K562 (cell line): Measurements from ENCODE around the gene TRIM38. TPM values are rescaled to one million over a fixed set of nuclear protein-coding genes. Genes with fewer than 3 reads are reported as not detected.

Source experiments
- ARID1B ChIP-seq: fragments of 450-650 bp; IDR thresholded peaks from 2 replicates; pipeline ENCODE4 v1.6.1; 2016; ENCODE audit warnings: antibody characterized with exemption, mild to moderate bottlenecking, inconsistent platforms
- ARNT ChIP-seq, 2 experiments: fragments of 450-650 bp; IDR thresholded peaks; 2 replicates each; pipeline ENCODE4 v1.6.1; 2016; ENCODE audit warnings: mild to moderate bottlenecking in 1 of 2
- CHD4 ChIP-seq: fragments of 200-600 bp; sonication (generic); IDR thresholded peaks from 3 replicates; pipeline ENCODE4 v1.6.1; 2012; ENCODE audit warnings: low read depth, mild to moderate bottlenecking, mixed read lengths, low read length, inconsistent platforms; ENCODE audit not compliant: insufficient read depth, insufficient replicate concordance, poor library complexity, severe bottlenecking
- GABPB1 ChIP-seq: sonication (generic); formaldehyde crosslinking; IDR thresholded peaks from 2 replicates; pipeline ENCODE4 v1.8.0; 2022; ENCODE audit warnings: mild to moderate bottlenecking, missing genetic modification reagents
- GATA2 ChIP-seq: sonication (generic); formaldehyde crosslinking; IDR thresholded peaks from 2 replicates; pipeline ENCODE4 v1.4.0; 2020; ENCODE audit warnings: mild to moderate bottlenecking, missing genetic modification reagents
- GTF2E2 ChIP-seq: fragments of 200-800 bp; sonication (Bioruptor generic); IDR thresholded peaks from 2 replicates; pipeline ENCODE4 v1.6.1; 2016; ENCODE audit warnings: missing genetic modification characterization, missing compliant biosample characterization
- HMGN3 ChIP-seq: IDR thresholded peaks from 2 replicates; pipeline ENCODE4 v1.6.1; 2011; ENCODE audit warnings: borderline replicate concordance, low read depth, mild to moderate bottlenecking, mixed read lengths, low read length; ENCODE audit not compliant: insufficient read length; ENCODE audit errors: extremely low read depth
- KLF13 ChIP-seq: fragments of 450-650 bp; IDR thresholded peaks from 2 replicates; pipeline ENCODE4 v1.6.1; 2016; ENCODE audit warnings: missing genetic modification characterization, low read depth, mild to moderate bottlenecking, missing compliant biosample characterization, moderate library complexity, borderline replicate concordance
- MTA3 ChIP-seq: fragments of 450-650 bp; formaldehyde crosslinking; IDR thresholded peaks from 2 replicates; pipeline ENCODE4 v1.6.1; 2017; ENCODE audit warnings: mild to moderate bottlenecking, borderline replicate concordance
- POLR2H ChIP-seq: IDR thresholded peaks from 2 replicates; pipeline ENCODE4 v1.6.1; 2016; ENCODE audit warnings: missing genetic modification characterization, low read depth, mild to moderate bottlenecking, control low read depth, missing compliant biosample characterization, moderate library complexity
- PURB ChIP-seq: sonication (generic); formaldehyde crosslinking; IDR thresholded peaks from 2 replicates; pipeline ENCODE4 v1.9.0; 2021; ENCODE audit warnings: low read depth, mild to moderate bottlenecking, missing genetic modification reagents
- TAF9B ChIP-seq: fragments of 450-650 bp; IDR thresholded peaks from 2 replicates; pipeline ENCODE4 v1.6.1; 2018; ENCODE audit warnings: mild to moderate bottlenecking; ENCODE audit not compliant: partially characterized antibody
- ZNF143 ChIP-seq: sonication (generic); formaldehyde crosslinking; IDR thresholded peaks from 2 replicates; pipeline ENCODE4 v1.9.0; 2022; ENCODE audit warnings: mild to moderate bottlenecking, missing genetic modification reagents
- polyA plus RNA-seq, 8 experiments: library from polyadenylated mRNA; depleted of rRNA in 4 of 8; stranded (reverse) in 5 of 8; unstranded in 3 of 8; fragments of >200 nt; fragmentation: Nextera tagmentation in 2 of 8; fragmentation: Illumina TruSeq in 1 of 8; extraction: Ambion mirVana in 2 of 8; extraction: Trizol in 1 of 8; gene quantifications; 2 replicates each; pipeline versions ENCODE4 v1.2.1 to v1.2.3, GENCODE V29; 2011 to 2014; ENCODE audit warnings: inconsistent platforms in 1 of 8, missing spikeins in 1 of 8
- total RNA-seq, 7 experiments: library from RNA; depleted of rRNA in 6 of 7; stranded (reverse); fragments of >200 nt in 6 of 7; fragmentation: Illumina TruSeq in 2 of 7; extraction: Trizol in 2 of 7; gene quantifications; 2 replicates each; pipeline versions ENCODE4 v1.2.1 to v1.2.3, GENCODE V29; 2011 to 2021; ENCODE audit warnings: low replicate concordance in 1 of 7
- TF ChIP-seq, protein P1 (sequence below): sonication (generic); formaldehyde crosslinking; IDR thresholded peaks from 2 replicates; pipeline ENCODE4 v1.8.1; 2023; ENCODE audit warnings: mild to moderate bottlenecking, missing genetic modification reagents
- TF ChIP-seq, protein P2 (sequence below): sonication (generic); formaldehyde crosslinking; IDR thresholded peaks from 2 replicates; pipeline ENCODE4 v1.8.0; 2022; ENCODE audit warnings: mild to moderate bottlenecking, missing genetic modification reagents
- TF ChIP-seq, protein P3 (sequence below): fragments of 250-450 bp; sonication (Bioruptor Pico); IDR thresholded peaks from 2 replicates; pipeline ENCODE4 v1.8.0; 2021; ENCODE audit warnings: mild to moderate bottlenecking, moderate library complexity
- TF ChIP-seq, protein P4 (sequence below): fragments of 250-450 bp; sonication (Bioruptor Pico); IDR thresholded peaks from 2 replicates; pipeline ENCODE4 v1.8.0; 2022; ENCODE audit warnings: inconsistent platforms, mild to moderate bottlenecking, moderate library complexity, borderline replicate concordance

TRIM38 gene
- total and polyA plus RNA-seq, 9 of the 15 experiments (the other 6 are each of a cell fraction or from before 2014, with no cell fraction given) = 1.7 to 6.7 (median 6.3) TPM

DNA sequence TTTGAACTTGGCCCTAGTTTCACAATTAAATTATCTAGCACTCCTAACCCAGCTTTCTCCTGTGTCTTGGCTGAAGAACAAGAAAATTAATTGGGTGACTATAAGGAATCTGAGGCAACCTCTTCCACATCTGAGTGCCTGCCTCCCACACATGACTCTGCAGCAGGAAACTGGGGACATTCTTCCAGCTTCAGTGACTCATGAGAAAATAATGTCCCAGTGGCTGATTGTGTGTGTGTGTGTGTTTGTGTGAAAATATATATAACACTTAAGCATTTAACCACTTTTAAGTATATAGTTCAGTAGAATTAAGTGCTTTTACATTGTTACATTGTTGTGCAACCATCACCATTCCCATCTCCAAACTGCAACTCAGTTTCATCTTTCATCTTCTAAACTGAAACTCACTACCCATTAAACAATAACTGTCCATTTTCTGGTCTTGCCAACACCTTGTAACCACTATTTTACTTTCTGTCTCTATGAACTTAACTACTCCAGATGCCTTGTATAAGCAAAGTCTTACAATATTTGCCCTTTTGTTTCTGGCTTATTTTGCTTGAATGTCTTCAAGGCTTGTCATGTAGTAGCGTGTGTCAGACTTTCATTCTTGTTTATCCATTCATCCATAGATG, 8.7 kb downstream of the TRIM38 start (continued):
- TF ChIP-seq PURB (CRISPR knock-in tag) (no peak), GABPB1 (CRISPR knock-in tag) (0 out of 2 replicates have a peak, but pooled peaks have one; percentile 7), CHD4 (no peak), TAF9B (peak; percentile 72), POLR2H (tag) (peak; percentile 52; the same call in 1 of the 2 replicates), KLF13 (tag) (no peak), ARID1B (peak; percentile 93), ARNT (IDR thresholded peaks at IDR 0.05) (0 out of 4 replicates have a peak, but pooled peaks of 1 of the 2 experiments have one; percentile 39), ZNF143 (CRISPR knock-in tag) (no peak), GATA2 (no peak), HMGN3 (no peak), GTF2E2 (tag) (no peak), MTA3 (peak; percentile 69; the same call in 1 of the 2 replicates)
- TF ChIP-seq, protein P1, sequence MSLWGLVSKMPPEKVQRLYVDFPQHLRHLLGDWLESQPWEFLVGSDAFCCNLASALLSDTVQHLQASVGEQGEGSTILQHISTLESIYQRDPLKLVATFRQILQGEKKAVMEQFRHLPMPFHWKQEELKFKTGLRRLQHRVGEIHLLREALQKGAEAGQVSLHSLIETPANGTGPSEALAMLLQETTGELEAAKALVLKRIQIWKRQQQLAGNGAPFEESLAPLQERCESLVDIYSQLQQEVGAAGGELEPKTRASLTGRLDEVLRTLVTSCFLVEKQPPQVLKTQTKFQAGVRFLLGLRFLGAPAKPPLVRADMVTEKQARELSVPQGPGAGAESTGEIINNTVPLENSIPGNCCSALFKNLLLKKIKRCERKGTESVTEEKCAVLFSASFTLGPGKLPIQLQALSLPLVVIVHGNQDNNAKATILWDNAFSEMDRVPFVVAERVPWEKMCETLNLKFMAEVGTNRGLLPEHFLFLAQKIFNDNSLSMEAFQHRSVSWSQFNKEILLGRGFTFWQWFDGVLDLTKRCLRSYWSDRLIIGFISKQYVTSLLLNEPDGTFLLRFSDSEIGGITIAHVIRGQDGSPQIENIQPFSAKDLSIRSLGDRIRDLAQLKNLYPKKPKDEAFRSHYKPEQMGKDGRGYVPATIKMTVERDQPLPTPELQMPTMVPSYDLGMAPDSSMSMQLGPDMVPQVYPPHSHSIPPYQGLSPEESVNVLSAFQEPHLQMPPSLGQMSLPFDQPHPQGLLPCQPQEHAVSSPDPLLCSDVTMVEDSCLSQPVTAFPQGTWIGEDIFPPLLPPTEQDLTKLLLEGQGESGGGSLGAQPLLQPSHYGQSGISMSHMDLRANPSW (CRISPR knock-in tag) = no peak
- TF ChIP-seq, protein P2, sequence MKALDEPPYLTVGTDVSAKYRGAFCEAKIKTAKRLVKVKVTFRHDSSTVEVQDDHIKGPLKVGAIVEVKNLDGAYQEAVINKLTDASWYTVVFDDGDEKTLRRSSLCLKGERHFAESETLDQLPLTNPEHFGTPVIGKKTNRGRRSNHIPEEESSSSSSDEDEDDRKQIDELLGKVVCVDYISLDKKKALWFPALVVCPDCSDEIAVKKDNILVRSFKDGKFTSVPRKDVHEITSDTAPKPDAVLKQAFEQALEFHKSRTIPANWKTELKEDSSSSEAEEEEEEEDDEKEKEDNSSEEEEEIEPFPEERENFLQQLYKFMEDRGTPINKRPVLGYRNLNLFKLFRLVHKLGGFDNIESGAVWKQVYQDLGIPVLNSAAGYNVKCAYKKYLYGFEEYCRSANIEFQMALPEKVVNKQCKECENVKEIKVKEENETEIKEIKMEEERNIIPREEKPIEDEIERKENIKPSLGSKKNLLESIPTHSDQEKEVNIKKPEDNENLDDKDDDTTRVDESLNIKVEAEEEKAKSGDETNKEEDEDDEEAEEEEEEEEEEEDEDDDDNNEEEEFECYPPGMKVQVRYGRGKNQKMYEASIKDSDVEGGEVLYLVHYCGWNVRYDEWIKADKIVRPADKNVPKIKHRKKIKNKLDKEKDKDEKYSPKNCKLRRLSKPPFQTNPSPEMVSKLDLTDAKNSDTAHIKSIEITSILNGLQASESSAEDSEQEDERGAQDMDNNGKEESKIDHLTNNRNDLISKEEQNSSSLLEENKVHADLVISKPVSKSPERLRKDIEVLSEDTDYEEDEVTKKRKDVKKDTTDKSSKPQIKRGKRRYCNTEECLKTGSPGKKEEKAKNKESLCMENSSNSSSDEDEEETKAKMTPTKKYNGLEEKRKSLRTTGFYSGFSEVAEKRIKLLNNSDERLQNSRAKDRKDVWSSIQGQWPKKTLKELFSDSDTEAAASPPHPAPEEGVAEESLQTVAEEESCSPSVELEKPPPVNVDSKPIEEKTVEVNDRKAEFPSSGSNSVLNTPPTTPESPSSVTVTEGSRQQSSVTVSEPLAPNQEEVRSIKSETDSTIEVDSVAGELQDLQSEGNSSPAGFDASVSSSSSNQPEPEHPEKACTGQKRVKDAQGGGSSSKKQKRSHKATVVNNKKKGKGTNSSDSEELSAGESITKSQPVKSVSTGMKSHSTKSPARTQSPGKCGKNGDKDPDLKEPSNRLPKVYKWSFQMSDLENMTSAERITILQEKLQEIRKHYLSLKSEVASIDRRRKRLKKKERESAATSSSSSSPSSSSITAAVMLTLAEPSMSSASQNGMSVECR (CRISPR knock-in tag) = no peak
- TF ChIP-seq, protein P3, sequence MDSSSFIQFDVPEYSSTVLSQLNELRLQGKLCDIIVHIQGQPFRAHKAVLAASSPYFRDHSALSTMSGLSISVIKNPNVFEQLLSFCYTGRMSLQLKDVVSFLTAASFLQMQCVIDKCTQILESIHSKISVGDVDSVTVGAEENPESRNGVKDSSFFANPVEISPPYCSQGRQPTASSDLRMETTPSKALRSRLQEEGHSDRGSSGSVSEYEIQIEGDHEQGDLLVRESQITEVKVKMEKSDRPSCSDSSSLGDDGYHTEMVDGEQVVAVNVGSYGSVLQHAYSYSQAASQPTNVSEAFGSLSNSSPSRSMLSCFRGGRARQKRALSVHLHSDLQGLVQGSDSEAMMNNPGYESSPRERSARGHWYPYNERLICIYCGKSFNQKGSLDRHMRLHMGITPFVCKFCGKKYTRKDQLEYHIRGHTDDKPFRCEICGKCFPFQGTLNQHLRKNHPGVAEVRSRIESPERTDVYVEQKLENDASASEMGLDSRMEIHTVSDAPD (CRISPR knock-in tag) = no peak
- TF ChIP-seq, protein P4, sequence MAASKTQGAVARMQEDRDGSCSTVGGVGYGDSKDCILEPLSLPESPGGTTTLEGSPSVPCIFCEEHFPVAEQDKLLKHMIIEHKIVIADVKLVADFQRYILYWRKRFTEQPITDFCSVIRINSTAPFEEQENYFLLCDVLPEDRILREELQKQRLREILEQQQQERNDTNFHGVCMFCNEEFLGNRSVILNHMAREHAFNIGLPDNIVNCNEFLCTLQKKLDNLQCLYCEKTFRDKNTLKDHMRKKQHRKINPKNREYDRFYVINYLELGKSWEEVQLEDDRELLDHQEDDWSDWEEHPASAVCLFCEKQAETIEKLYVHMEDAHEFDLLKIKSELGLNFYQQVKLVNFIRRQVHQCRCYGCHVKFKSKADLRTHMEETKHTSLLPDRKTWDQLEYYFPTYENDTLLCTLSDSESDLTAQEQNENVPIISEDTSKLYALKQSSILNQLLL (CRISPR knock-in tag) = no peak
